Glutamatergic neuron (in vitro differentiated cells): Measurements from ENCODE around the gene PRKAR1B. TPM values are rescaled to one million over a fixed set of nuclear protein-coding genes. Genes with fewer than 3 reads are reported as not detected.

Experiments
- DNase-seq: peaks from one replicate; pipeline ENCODE4 v3.0.0; 2022
- H3K27ac Mint-ChIP-seq: one replicate; pipeline ENCODE4 v1.8.0; 2020; ENCODE audit warnings: mild to moderate bottlenecking, mixed read lengths, inconsistent platforms; ENCODE audit not compliant: unreplicated experiment
- H3K27me3 Mint-ChIP-seq: one replicate; pipeline ENCODE4 v1.8.0; 2020; ENCODE audit warnings: mild to moderate bottlenecking, moderate library complexity, mixed read lengths, inconsistent platforms; ENCODE audit not compliant: unreplicated experiment
- H3K36me3 Mint-ChIP-seq: one replicate; pipeline ENCODE4 v1.8.0; 2020; ENCODE audit warnings: mild to moderate bottlenecking, mixed read lengths, inconsistent platforms; ENCODE audit not compliant: unreplicated experiment
- H3K4me1 Mint-ChIP-seq: one replicate; pipeline ENCODE4 v1.8.0; 2020; ENCODE audit warnings: mild to moderate bottlenecking, low read depth, mixed read lengths, inconsistent platforms; ENCODE audit not compliant: unreplicated experiment
- H3K4me3 Mint-ChIP-seq: one replicate; pipeline ENCODE4 v1.8.0; 2020; ENCODE audit warnings: mild to moderate bottlenecking, mixed read lengths, inconsistent platforms; ENCODE audit not compliant: unreplicated experiment
- H3K9me3 Mint-ChIP-seq: one replicate; pipeline ENCODE4 v1.8.0; 2020; ENCODE audit warnings: mild to moderate bottlenecking, moderate library complexity, mixed read lengths, inconsistent platforms; ENCODE audit not compliant: unreplicated experiment
- CTCF ChIP-seq: fragments of 200-600 bp; sonication (generic); IDR thresholded peaks from one replicate; pipeline ENCODE4 v1.5.0; 2021; ENCODE audit not compliant: partially characterized antibody, unreplicated experiment
- total RNA-seq: library from RNA; stranded (reverse); fragmentation: NEBNext Ultra II Directional; extraction: Animal tissue kit (Norgen Biotek cat#: 25700); gene quantifications from one replicate; pipeline ENCODE4 v1.2.1, GENCODE V29; 2021; ENCODE audit not compliant: unreplicated experiment

PRKAR1B gene
- total RNA-seq, 1 donor from 2014 or later: 12.8 TPM

DNA sequence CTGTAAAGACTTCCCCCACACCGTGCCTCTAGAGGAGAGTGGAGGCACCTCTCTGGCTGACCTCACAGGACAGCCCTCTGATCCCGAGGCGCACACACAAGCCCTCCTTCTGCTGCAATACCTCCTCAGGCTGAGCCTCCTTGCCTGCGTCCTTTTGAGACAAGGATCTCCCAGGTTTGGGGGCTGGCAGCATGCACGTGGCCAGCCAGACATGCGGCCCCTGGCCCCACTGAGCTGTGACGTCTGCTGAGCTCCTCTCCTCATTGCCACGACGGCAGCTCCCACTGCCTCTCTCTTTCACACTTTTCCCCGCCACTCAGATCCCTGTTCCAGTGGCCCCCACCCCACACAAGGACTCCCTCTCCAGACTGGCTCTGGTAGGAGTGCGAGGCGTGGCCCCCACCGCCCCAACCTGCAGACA is 12.8 kb downstream of the PRKAR1B start:
- Mint-ChIP-seq H3K27me3 (peaks cover 11% of the 10 kb centered on the region), H3K36me3 (no peaks in the 10 kb centered on the region), H3K9me3 (peaks cover 5% of the 10 kb centered on the region), H3K4me3 (no peak overlapping the region), H3K27ac (no peak overlapping the region), H3K4me1 (no peaks in the 10 kb centered on the region)
- no peak for TF ChIP-seq CTCF
- DNase-seq: no peak

DNA sequence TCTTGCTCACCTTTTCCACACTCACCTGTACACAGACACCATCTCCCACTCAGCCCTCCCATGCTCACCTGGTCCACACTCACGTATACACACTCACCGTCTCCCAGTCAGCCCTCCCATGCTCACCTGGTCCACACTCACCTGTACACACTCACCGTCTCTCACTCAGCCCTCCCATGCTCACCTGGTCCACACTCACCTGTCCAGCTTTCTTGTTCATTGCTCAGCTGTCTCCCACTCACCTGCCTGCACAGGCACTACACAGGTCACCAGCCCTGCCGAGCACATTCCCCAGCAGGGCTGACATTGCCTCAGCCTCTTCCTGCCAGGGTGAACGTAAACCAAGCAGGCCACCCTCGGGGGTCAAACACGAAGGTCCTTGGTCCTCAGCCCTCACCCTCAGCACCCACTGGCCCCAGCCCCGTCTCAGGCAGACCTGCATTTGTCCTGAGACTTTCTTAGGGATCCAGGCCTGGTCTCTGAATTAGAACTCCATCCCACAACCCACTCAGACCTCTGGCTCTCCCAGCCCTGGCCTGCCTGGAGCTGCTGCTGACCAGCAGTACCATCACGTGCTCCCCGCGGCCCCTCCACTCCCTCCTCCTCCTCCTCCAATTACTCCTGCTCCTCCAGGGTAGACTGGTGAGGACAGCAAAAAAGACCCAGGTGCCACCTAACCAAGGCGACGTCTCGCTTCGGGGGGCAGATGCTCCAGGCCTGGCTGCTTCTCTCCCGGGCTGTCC is 13.4 kb downstream of the PRKAR1B start:
- Mint-ChIP-seq H3K27ac (peak overlapping the region; percentile 20), H3K9me3 (peaks cover 5% of the 10 kb centered on the region), H3K4me1 (no peaks in the 10 kb centered on the region), H3K27me3 (peaks cover 11% of the 10 kb centered on the region), H3K4me3 (peak overlapping the region; percentile 59), H3K36me3 (no peaks in the 10 kb centered on the region)
- DNase-seq: no peak
- no peak for TF ChIP-seq CTCF

DNA sequence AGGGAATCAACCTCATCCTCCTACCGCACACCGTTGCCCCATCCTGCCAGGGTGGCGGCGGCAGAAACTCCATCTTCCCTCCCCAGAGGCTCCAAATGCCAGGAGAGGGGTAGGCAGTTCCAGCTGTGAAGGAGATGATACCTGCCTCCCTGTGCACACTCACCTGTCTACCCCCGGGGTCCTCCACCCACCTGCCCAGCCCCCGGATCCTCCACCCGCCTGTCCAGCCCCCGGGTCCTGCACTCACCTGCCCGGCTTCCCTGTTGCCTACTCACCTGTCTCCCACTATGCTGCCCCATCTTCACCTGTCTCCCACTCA is 14.0 kb downstream of the PRKAR1B start:
- DNase-seq: no peak
- H3K27me3 Mint-ChIP-seq: peaks cover 11% of the 10 kb centered on the region
- H3K4me3 Mint-ChIP-seq: peak overlapping the region; percentile 59
- no peaks in the 10 kb centered on the region for H3K36me3 Mint-ChIP-seq
- peak overlapping the region; percentile 20 for H3K27ac Mint-ChIP-seq
- no peak for TF ChIP-seq CTCF
- no peaks in the 10 kb centered on the region for H3K4me1 Mint-ChIP-seq
- H3K9me3 Mint-ChIP-seq: peaks cover 5% of the 10 kb centered on the region

DNA sequence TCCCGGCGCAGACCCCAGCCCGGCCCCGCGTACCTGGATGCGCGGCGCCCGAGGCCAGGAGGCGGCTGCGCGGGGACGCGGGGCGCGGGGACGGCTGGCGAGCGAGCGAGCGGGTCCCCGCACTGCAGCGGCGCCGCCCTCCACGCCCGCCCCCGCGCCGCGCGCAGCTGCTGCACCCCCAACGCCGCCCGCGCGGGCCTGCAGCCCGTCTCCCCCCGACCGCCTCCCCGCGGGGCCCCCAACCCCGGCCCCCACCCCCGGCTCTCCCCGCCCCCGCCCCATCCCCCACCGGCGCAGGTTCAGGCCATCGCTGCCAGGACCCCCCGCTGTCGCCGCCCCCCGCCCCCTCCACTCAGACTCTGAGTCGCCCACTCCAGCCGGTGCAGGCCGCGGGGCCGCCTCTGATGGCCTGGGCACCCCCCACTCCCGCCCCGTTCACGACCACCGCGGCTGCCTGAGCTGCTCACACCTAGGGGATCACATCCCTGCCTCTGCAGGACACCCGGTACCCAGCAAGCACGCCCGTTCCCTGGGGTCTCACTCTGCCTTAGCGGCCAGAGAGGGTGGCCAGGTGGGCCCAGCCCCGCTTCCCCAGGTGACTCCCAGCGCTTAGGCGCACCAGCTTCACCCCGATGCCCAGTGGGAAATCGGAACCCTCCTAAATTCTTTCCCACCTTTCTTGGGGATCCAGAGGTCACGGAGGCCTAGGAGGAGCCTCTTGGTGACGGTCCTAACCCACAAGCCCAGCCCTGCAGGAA is 14.5 kb downstream of the PRKAR1B start:
- Mint-ChIP-seq H3K36me3 (no peaks in the 10 kb centered on the region), H3K4me3 (no peak overlapping the region), H3K27ac (no peak overlapping the region)

More for the DNA sequence above, 14.5 kb downstream of the PRKAR1B start:
- no peak for TF ChIP-seq CTCF
- DNase-seq: peak; percentile 37
- peaks cover 11% of the 10 kb centered on the region for H3K27me3 Mint-ChIP-seq
- H3K4me1 Mint-ChIP-seq: no peaks in the 10 kb centered on the region
- H3K9me3 Mint-ChIP-seq: peaks cover 5% of the 10 kb centered on the region
